K562 (cell line): ENCODE data around the gene ZMYM2.

Experiments
- HIVEP1 ChIP-seq: fragments of 250-450 bp; sonication (Bioruptor Pico); IDR thresholded peaks from 2 replicates; pipeline ENCODE4 v1.4.0; 2020; ENCODE audit warnings: mild to moderate bottlenecking
- STAT5A ChIP-seq: IDR thresholded peaks from 2 replicates; pipeline ENCODE4 v1.6.1; 2012; ENCODE audit warnings: low read length, inconsistent platforms, borderline replicate concordance
- TF ChIP-seq, protein P1 (sequence below): sonication (generic); formaldehyde crosslinking; IDR thresholded peaks from 2 replicates; pipeline ENCODE4 v1.9.0; 2022; ENCODE audit warnings: mild to moderate bottlenecking, missing genetic modification reagents

GRCh38 chr13:19967621-19968020 lies 9.1 kb downstream of the ZMYM2 start:
- TF ChIP-seq STAT5A (no peak), HIVEP1 (no peak)
- TF ChIP-seq, protein P1, sequence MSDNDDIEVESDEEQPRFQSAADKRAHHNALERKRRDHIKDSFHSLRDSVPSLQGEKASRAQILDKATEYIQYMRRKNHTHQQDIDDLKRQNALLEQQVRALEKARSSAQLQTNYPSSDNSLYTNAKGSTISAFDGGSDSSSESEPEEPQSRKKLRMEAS: no peak
